CD4-positive, alpha-beta T cell treated with Interleukin-15 for 1 hour (primary cell): ENCODE data around the gene DAPK1.
"Not testable (repeated sequence)": the region's sequence is repeated elsewhere in the genome, so short reads cannot be mapped to it uniquely, and the experiment has no call there.

Experiments used
- DNase-seq: peaks from one replicate; pipeline ENCODE4 v3.0.0-alpha.2; 2020

DAPK1 gene

DNA sequence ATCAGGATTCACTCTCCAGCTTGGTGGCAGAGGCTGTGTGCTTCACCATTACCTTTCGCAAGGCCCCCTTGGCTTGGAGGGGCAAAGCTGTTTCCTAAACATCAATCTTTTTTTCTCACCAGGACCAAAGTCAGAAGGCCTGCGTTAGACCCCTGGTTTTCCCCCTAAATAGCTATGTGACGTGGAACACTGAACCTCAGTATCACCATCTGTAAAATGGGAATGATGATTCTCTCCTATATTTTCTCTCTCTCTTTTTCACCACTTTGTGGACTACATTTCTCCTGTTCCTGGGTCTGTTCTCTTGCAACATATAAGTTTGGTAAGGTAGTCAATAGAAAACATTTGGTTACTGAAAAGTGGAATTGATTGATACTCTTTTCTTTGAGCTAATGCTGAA, 50.5 kb downstream of the DAPK1 start:
- no peak for DNase-seq

DNA sequence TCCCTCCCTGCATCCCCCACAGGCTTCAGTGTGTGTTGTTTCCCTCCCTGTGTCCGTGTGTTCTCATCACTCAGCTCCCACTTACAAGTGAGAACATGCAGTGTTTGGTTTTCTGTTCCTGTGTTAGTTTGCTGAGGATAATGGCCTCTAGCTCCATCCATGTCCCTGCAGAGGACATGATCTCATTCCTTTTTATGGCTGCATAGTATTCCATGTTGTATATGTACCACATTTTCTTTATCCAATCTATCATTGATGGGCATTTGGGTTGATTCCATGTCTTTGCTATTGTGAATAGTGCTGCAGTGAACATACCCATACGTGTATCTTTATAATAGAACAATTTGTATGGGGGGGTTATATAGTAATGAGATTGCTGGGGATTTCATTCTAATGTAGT, 51.4 kb downstream of the DAPK1 start:
- not testable (repeated sequence) for DNase-seq

- DNase-seq = no peak
Observed at GRCh38 chr9:87549791-87550190, 52.1 kb downstream of the DAPK1 start.

- no peak for DNase-seq
Observed at GRCh38 chr9:87550253-87550954, 52.7 kb downstream of the DAPK1 start.

DNA sequence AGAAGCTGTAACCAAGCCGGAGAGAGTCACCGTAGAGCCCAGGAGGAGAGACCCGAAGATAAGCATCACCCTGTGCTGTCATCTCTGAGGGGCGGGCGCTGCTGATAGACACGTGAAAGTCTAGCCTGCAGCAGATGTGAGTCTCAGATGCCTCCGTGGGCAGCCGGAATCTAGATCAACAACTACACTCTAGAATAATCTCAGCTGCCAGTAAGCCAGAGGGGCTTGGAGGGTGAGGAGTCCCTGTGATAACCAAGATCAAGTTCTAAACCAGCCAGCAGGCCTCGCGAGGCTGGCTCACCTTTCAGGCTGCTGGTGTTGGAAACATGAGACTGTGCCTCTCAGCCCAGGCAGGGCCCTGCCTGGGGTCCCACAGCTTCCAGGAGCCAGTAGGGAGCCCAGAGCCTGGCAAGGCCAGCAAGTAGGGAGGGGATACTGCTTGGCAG, 54.1 kb downstream of the DAPK1 start:
- DNase-seq = no peak

- DNase-seq = no peak
Observed at GRCh38 chr9:87554171-87554910, 56.7 kb downstream of the DAPK1 start.

DNA sequence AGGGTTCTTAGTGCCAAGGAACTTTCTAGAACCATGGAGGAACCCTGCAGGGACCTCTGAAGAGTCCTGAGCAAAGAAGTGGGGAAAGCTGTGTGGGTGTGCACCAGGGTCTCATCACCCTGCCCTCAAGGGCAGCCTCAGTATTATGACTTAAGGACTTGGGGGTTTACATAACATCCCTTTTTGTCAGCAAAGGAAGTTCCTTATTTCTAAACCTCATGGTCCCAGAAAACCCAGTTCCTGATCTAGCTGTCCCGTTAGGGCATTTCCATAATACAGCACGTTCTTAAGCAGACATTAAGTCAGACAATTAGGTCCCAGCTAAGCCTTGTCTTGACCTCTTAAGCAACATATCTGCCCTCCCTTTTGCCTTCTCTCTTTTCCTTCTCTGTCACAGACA, 57.3 kb downstream of the DAPK1 start:
- DNase-seq = peak; percentile 23

- DNase-seq = no peak
Observed at GRCh38 chr9:87556039-87556438, 58.4 kb downstream of the DAPK1 start.

GRCh38 chr9:87556821-87557220, 59.2 kb downstream of the DAPK1 start:
- DNase-seq = no peak

GRCh38 chr9:87557996-87558395, 60.3 kb downstream of the DAPK1 start:
- no peak for DNase-seq

GRCh38 chr9:87558606-87559190, 61.0 kb downstream of the DAPK1 start:
- no peak for DNase-seq

- no peak for DNase-seq
Observed at GRCh38 chr9:87562062-87562461, 64.4 kb downstream of the DAPK1 start.

DNA sequence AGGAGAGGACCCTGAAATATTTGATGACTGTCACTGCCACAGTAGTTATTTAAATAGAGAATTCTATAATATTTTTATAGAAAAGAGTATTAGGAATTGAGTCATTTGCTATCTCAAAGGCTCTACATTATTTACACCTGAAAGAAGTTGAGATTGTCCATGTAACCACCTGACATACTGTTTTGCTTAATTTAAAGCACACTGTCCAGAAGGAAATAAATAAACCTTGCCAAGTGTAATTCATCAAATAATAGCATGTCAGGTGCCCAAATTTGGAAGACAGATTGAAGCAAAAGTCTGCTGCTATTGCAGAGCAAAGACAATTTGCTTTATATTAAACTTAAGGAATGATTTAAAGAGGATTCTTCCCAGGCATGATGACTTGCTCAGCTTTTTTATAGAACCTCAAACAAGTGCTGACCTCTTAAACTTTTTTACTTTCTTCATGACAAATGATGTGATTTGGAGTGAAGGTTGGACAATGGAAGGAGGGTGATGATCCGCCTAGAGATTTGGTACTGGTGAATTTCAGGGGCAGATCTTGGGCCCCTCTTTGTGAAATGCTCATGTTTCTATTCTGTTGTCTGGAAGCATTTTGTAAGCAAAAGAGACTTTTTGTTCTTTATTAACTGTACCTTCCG, 65.0 kb downstream of the DAPK1 start:
- DNase-seq = no peak

- no peak for DNase-seq
Observed at GRCh38 chr9:87564111-87564510, 66.4 kb downstream of the DAPK1 start.

DNA sequence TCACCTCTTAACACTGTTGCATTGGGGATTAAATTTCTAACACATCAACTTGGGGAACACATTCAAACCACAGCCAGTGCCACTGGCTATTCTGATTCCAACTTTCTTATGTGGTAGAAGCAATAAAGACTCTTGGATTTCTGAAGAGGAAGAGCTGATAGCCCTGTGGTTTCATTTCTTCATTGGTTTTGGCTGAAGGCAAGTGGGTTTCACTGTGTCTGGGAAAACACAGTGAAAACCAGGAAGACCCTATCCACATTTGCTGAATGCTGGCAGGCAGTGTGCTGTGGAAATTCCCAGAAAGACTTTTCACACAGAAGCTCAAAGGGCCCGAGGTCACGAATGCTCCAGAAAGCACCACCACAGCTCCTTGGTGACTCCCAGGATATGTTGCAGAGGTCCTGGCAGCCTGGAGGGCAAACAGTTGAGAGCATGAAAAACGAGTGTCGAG, 67.1 kb downstream of the DAPK1 start:
- DNase-seq = no peak

GRCh38 chr9:87567001-87567400, 69.3 kb downstream of the DAPK1 start:
- DNase-seq = no peak

DNA sequence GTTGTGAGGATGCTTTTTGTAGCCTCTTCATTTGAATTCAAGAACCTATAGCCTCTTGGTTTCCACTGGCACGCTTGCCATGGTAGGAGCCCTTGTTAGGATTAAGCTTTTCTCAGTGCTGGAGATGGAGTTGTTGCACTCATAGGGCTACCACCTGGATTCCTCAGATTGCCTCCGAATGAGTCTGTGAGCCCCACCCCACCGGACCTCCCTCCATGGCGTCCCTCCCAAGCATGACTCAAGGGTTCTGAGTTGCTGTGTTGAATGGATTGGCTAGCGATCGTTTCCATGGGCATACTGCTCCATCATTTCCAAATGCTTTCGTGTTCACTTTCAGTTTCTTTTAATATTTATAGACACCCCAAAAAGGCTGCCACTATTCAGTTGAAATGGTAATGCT, 69.9 kb downstream of the DAPK1 start:
- DNase-seq = no peak

- DNase-seq = no peak
Observed at GRCh38 chr9:87567983-87568382, 70.3 kb downstream of the DAPK1 start.

DNA sequence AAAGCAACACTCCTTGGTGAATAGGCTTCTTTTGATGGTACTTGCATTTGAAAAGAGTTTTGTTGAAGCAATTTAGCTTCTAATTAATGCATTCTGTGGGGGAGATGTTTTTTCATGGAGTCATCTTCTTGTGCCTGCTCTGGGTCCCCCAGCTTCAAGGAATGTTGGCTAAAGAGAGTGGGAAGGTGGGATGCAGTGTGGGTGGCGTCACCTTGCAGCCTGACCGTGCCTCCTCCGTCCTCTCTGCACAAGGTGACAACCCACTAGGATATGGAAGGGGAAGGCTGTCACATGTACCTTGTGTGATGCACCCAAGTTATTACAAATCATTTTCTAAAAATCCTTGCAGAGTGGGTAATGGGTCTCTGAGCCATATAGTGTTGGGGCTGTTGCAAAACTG, 70.7 kb downstream of the DAPK1 start:
- DNase-seq = no peak

GRCh38 chr9:87569008-87569509, 71.4 kb downstream of the DAPK1 start:
- DNase-seq = no peak

- DNase-seq = no peak
Observed at GRCh38 chr9:87569518-87569917, 71.9 kb downstream of the DAPK1 start.

GRCh38 chr9:87570000-87570908, 72.6 kb downstream of the DAPK1 start:
- no peak for DNase-seq
